Measurements from ENCODE around the gene UBE3C.
"Not testable (repeated sequence)": the region's sequence is repeated elsewhere in the genome, so short reads cannot be mapped to it uniquely, and the experiment has no call there.

The UBE3C gene

GRCh38 chr7:157277568-157277967, 138.8 kb downstream of the UBE3C start:
- not testable (repeated sequence) for H3K79me1 ChIP-seq (ENCODE audit: low read length); H3K36me3 ChIP-seq (ENCODE audit: control insufficient read depth in 1 of 2, insufficient read depth in 2 of 2, low read length in 2 of 2); H3K9me3 ChIP-seq (ENCODE audit: insufficient read depth, low read depth, low read length); H3K4me2 ChIP-seq (ENCODE audit: low read length); DNase-seq; H2BK120ac ChIP-seq (ENCODE audit: insufficient read depth, low read length, poor library complexity); H3K23ac ChIP-seq (ENCODE audit: low read length); H3K4ac ChIP-seq (ENCODE audit: low read depth, low read length); H3K79me2 ChIP-seq (ENCODE audit: control insufficient read depth, insufficient read depth, low read length, poor library complexity); H3K27me3 ChIP-seq (ENCODE audit: insufficient read depth, low read length); H3K14ac ChIP-seq (ENCODE audit: low read length); H3K4me1 ChIP-seq (ENCODE audit: control insufficient read depth in 1 of 2, insufficient read depth in 2 of 2, low read length in 2 of 2); H2AFZ ChIP-seq (ENCODE audit: insufficient read depth, low read length, poor library complexity); H2BK5ac ChIP-seq (ENCODE audit: low read depth, low read length, poor library complexity); H2AK5ac ChIP-seq (ENCODE audit: low read length); H3K27ac ChIP-seq (ENCODE audit: low read depth, low read length); H4K12ac ChIP-seq (ENCODE audit: low read depth, low read length); H4K8ac ChIP-seq (ENCODE audit: low read depth, low read length); H4K91ac ChIP-seq (ENCODE audit: low read depth, low read length); H3K9ac ChIP-seq (ENCODE audit: low read length); H3K18ac ChIP-seq (ENCODE audit: low read length); H3K4me3 ChIP-seq (ENCODE audit: low read depth, low read length); H2BK12ac ChIP-seq (ENCODE audit: low read length)
- WGBS (ENCODE audit: extremely low coverage, insufficient coverage, insufficient read length), result no CpG with 5 or more reads among the region's 12 CpGs

GRCh38 chr7:157278167-157278790, 139.6 kb downstream of the UBE3C start:
- H3K27me3 ChIP-seq (ENCODE audit: insufficient read depth, low read length), result no peaks in the 10 kb centered on the region
- H4K91ac ChIP-seq (ENCODE audit: low read depth, low read length), result no peak overlapping the region
- H2BK120ac ChIP-seq (ENCODE audit: insufficient read depth, low read length, poor library complexity), result no peak overlapping the region
- H2BK5ac ChIP-seq (ENCODE audit: low read depth, low read length, poor library complexity), result no peak overlapping the region
- no peak overlapping the region for H3K9ac ChIP-seq (ENCODE audit: low read length)
- no peak overlapping the region for H4K8ac ChIP-seq (ENCODE audit: low read depth, low read length)
- H4K12ac ChIP-seq (ENCODE audit: low read depth, low read length), result no peak overlapping the region
- no peak overlapping the region for H3K23ac ChIP-seq (ENCODE audit: low read length)
- no peak overlapping the region for H3K4ac ChIP-seq (ENCODE audit: low read depth, low read length)
- H3K4me1 ChIP-seq (ENCODE audit: control insufficient read depth in 1 of 2, insufficient read depth in 2 of 2, low read length in 2 of 2), result no peaks in the 10 kb centered on the region
- H3K36me3 ChIP-seq (ENCODE audit: control insufficient read depth in 1 of 2, insufficient read depth in 2 of 2, low read length in 2 of 2), result no peaks in the 10 kb centered on the region
- WGBS (ENCODE audit: extremely low coverage, insufficient coverage, insufficient read length), result no CpG with 5 or more reads among the region's 11 CpGs
- no peak overlapping the region for H3K27ac ChIP-seq (ENCODE audit: low read depth, low read length)
- no peaks in the 10 kb centered on the region for H3K79me1 ChIP-seq (ENCODE audit: low read length)
- H2BK12ac ChIP-seq (ENCODE audit: low read length), result no peak overlapping the region
- H2AFZ ChIP-seq (ENCODE audit: insufficient read depth, low read length, poor library complexity), result no peak overlapping the region
- H2AK5ac ChIP-seq (ENCODE audit: low read length), result no peak overlapping the region
- no peaks in the 10 kb centered on the region for H3K79me2 ChIP-seq (ENCODE audit: control insufficient read depth, insufficient read depth, low read length, poor library complexity)
- H3K9me3 ChIP-seq (ENCODE audit: insufficient read depth, low read depth, low read length), result no peaks in the 10 kb centered on the region
- no peak for DNase-seq
- no peak overlapping the region for H3K18ac ChIP-seq (ENCODE audit: low read length)
- no peak overlapping the region for H3K4me2 ChIP-seq (ENCODE audit: low read length)
- no peak overlapping the region for H3K4me3 ChIP-seq (ENCODE audit: low read depth, low read length)
- H3K14ac ChIP-seq (ENCODE audit: low read length), result no peak overlapping the region

- Histone ChIP-seq H3K4me2 (ENCODE audit: low read length) (peak overlapping the region; percentile 12), H3K9ac (ENCODE audit: low read length) (no peak overlapping the region), H3K79me1 (ENCODE audit: low read length) (no peaks in the 10 kb centered on the region), H3K9me3 (ENCODE audit: insufficient read depth, low read depth, low read length) (peaks cover 3% of the 10 kb centered on the region), H3K4ac (ENCODE audit: low read depth, low read length) (no peak overlapping the region), H2AK5ac (ENCODE audit: low read length) (no peak overlapping the region), H3K79me2 (ENCODE audit: control insufficient read depth, insufficient read depth, low read length, poor library complexity) (no peaks in the 10 kb centered on the region), H2BK120ac (ENCODE audit: insufficient read depth, low read length, poor library complexity) (no peak overlapping the region), H2BK12ac (ENCODE audit: low read length) (no peak overlapping the region), H2BK5ac (ENCODE audit: low read depth, low read length, poor library complexity) (no peak overlapping the region), H3K36me3 (ENCODE audit: control insufficient read depth in 1 of 2, insufficient read depth in 2 of 2, low read length in 2 of 2) (no peaks in the 10 kb centered on the region), H3K23ac (ENCODE audit: low read length) (no peak overlapping the region), H3K4me1 (ENCODE audit: control insufficient read depth in 1 of 2, insufficient read depth in 2 of 2, low read length in 2 of 2) (no peaks in the 10 kb centered on the region), H3K4me3 (ENCODE audit: low read depth, low read length) (no peak overlapping the region), H4K12ac (ENCODE audit: low read depth, low read length) (no peak overlapping the region), H3K18ac (ENCODE audit: low read length) (no peak overlapping the region), H3K14ac (ENCODE audit: low read length) (no peak overlapping the region), H4K91ac (ENCODE audit: low read depth, low read length) (no peak overlapping the region), H2AFZ (ENCODE audit: insufficient read depth, low read length, poor library complexity) (peak overlapping the region; percentile 35), H3K27ac (ENCODE audit: low read depth, low read length) (no peak overlapping the region), H3K27me3 (ENCODE audit: insufficient read depth, low read length) (no peaks in the 10 kb centered on the region), H4K8ac (ENCODE audit: low read depth, low read length) (no peak overlapping the region)
- peak; percentile 47 to 71 for DNase-seq
- no CpG with 5 or more reads among the region's 77 CpGs for WGBS (ENCODE audit: extremely low coverage, insufficient coverage, insufficient read length)
These were observed 140.3 kb downstream of the UBE3C start for GRCh38 chr7:157278791-157279724.

- Histone ChIP-seq H3K4me2 (ENCODE audit: low read length) (peak overlapping the region; percentile 12), H2BK5ac (ENCODE audit: low read depth, low read length, poor library complexity) (no peak overlapping the region), H3K14ac (ENCODE audit: low read length) (no peak overlapping the region), H2AK5ac (ENCODE audit: low read length) (no peak overlapping the region), H3K79me1 (ENCODE audit: low read length) (no peaks in the 10 kb centered on the region), H3K9ac (ENCODE audit: low read length) (no peak overlapping the region), H2AFZ (ENCODE audit: insufficient read depth, low read length, poor library complexity) (no peak overlapping the region), H2BK12ac (ENCODE audit: low read length) (no peak overlapping the region), H3K23ac (ENCODE audit: low read length) (no peak overlapping the region), H3K18ac (ENCODE audit: low read length) (no peak overlapping the region), H3K36me3 (ENCODE audit: control insufficient read depth in 1 of 2, insufficient read depth in 2 of 2, low read length in 2 of 2) (no peaks in the 10 kb centered on the region), H3K27ac (ENCODE audit: low read depth, low read length) (no peak overlapping the region), H3K4ac (ENCODE audit: low read depth, low read length) (no peak overlapping the region), H3K9me3 (ENCODE audit: insufficient read depth, low read depth, low read length) (peaks cover 7% of the 10 kb centered on the region), H3K4me3 (ENCODE audit: low read depth, low read length) (no peak overlapping the region), H3K4me1 (ENCODE audit: control insufficient read depth in 1 of 2, insufficient read depth in 2 of 2, low read length in 2 of 2) (no peaks in the 10 kb centered on the region), H4K8ac (ENCODE audit: low read depth, low read length) (no peak overlapping the region), H4K12ac (ENCODE audit: low read depth, low read length) (no peak overlapping the region), H3K27me3 (ENCODE audit: insufficient read depth, low read length) (no peaks in the 10 kb centered on the region), H3K79me2 (ENCODE audit: control insufficient read depth, insufficient read depth, low read length, poor library complexity) (no peaks in the 10 kb centered on the region), H4K91ac (ENCODE audit: low read depth, low read length) (no peak overlapping the region), H2BK120ac (ENCODE audit: insufficient read depth, low read length, poor library complexity) (no peak overlapping the region)
- no peak for DNase-seq
- WGBS (ENCODE audit: extremely low coverage, insufficient coverage, insufficient read length), result no CpG with 5 or more reads among the region's 39 CpGs
These were observed 141.1 kb downstream of the UBE3C start for GRCh38 chr7:157279741-157280215.
